GM12878 (cell line): ENCODE data around the gene LCLAT1. TPM values are rescaled to one million over a fixed set of nuclear protein-coding genes. Genes with fewer than 3 reads are reported as not detected.
A peak's percentile ranks its signal among the peaks of the same experiment; 100 is the strongest.

Experiments
- ATAC-seq: fragments of 200-7000 bp; cut with Tn5 transposase; 3 replicates; pipeline ENCODE4 v1.9.1; 2020; ENCODE audit warnings: mild to moderate bottlenecking, moderate library complexity
- BruUV-seq: library from RNA; stranded (reverse); fragments of 400-500 nt; replicated peaks from 2 replicates; lab custom pipeline; 2021; lab: Mats Ljungman, UMichigan
- CTCF ChIA-PET: fragments of 300-600 bp; sonication (Branson Sonifier 250); formaldehyde crosslinking; extraction: SDS; loops from one replicate; lab custom pipeline; 2021; ENCODE audit warnings: inconsistent platforms; lab: Yijun Ruan, JAX
- POLR2A ChIA-PET: fragments of 350-600 bp; formaldehyde crosslinking; extraction: SDS; loops from one replicate; lab custom pipeline; 2021; ENCODE audit warnings: inconsistent platforms; lab: Charles Lee
- RAD21 ChIA-PET: fragments of 300-600 bp; sonication (Branson Sonifier 250); formaldehyde crosslinking; loops from one replicate; lab custom pipeline; 2023; ENCODE audit warnings: antibody characterized with exemption; ENCODE audit not compliant: unreplicated experiment; lab: Charles Lee
- SMC1A ChIA-PET: fragments of 300-600 bp; sonication (Branson Sonifier 250); formaldehyde crosslinking; loops from one replicate; lab custom pipeline; 2023; ENCODE audit not compliant: unreplicated experiment, uncharacterized antibody; lab: Charles Lee
- DNase-seq: peaks from one replicate; pipeline ENCODE4 v3.0.0-alpha.2; 2011; ENCODE audit warnings: low read depth, low spot score
- FAIRE-seq: peaks from 3 replicates; lab custom pipeline; 2011; peaks lifted over from hg19 to GRCh38; lab: Jason Lieb, UNC
- H2AFZ ChIP-seq: 2 replicates; pipeline ENCODE4 v1.6.0; 2011; ENCODE audit warnings: low read depth, low read length, control low read depth; ENCODE audit not compliant: control insufficient read depth
- H3K27ac ChIP-seq: 2 replicates; pipeline ENCODE4 v1.5.1; 2011; ENCODE audit warnings: control low read depth; ENCODE audit not compliant: control insufficient read depth, insufficient read depth
- H3K27me3 ChIP-seq, 2 experiments: replicated peaks in 1 of 2; 2 replicates each; pipeline versions ENCODE4 v1.6.0 to v1.6.1; 2011; ENCODE audit warnings: low read length in 1 of 2; ENCODE audit not compliant: control insufficient read depth in 2 of 2, insufficient read depth in 2 of 2
- H3K36me3 ChIP-seq, 2 experiments: 2 replicates each; pipeline ENCODE4 v1.5.1; 2011; ENCODE audit warnings: low read length in 1 of 2; ENCODE audit not compliant: control insufficient read depth in 2 of 2, insufficient read depth in 2 of 2
- H3K4me1 ChIP-seq: 2 replicates; pipeline ENCODE4 v1.6.1; 2011; ENCODE audit warnings: mild to moderate bottlenecking, low read length, moderate library complexity, mixed read lengths; ENCODE audit not compliant: control insufficient read depth, insufficient read depth
- H3K4me2 ChIP-seq: 2 replicates; pipeline ENCODE4 v1.6.0; 2011; ENCODE audit warnings: control low read depth; ENCODE audit not compliant: control insufficient read depth, insufficient read depth
- H3K4me3 ChIP-seq: fragments of 200-600 bp; sonication (generic); 2 replicates; pipeline ENCODE4 v1.5.1; 2016
- H3K79me2 ChIP-seq: 2 replicates; pipeline ENCODE4 v1.6.0; 2011; ENCODE audit warnings: low read length; ENCODE audit not compliant: control insufficient read depth, insufficient read depth
- H3K9ac ChIP-seq: 2 replicates; pipeline ENCODE4 v1.8.0; 2011; ENCODE audit warnings: low read length, control low read depth, mixed read lengths; ENCODE audit not compliant: control insufficient read depth, insufficient read depth
- H3K9me3 ChIP-seq: replicated peaks from 3 replicates; pipeline ENCODE4 v1.5.1; 2011; ENCODE audit warnings: mild to moderate bottlenecking, low read length; ENCODE audit not compliant: control insufficient read depth, insufficient read depth
- H4K20me1 ChIP-seq: 2 replicates; pipeline ENCODE4 v1.6.0; 2011; ENCODE audit not compliant: control insufficient read depth, insufficient read depth
- BMI1 ChIP-seq: fragments of 450-650 bp; IDR thresholded peaks from 2 replicates; pipeline ENCODE4 v1.6.1; 2016; ENCODE audit warnings: mild to moderate bottlenecking, moderate library complexity, borderline replicate concordance
- EZH2 ChIP-seq: IDR thresholded peaks from 2 replicates; pipeline ENCODE4 v1.6.1; 2012; ENCODE audit warnings: low read depth, mild to moderate bottlenecking, control low read depth, inconsistent platforms, low read length, borderline replicate concordance; ENCODE audit not compliant: control insufficient read depth
- JUNB ChIP-seq: IDR thresholded peaks from 2 replicates; pipeline ENCODE4 v1.6.1; 2016; ENCODE audit warnings: antibody characterized with exemption, mild to moderate bottlenecking
- MTA2 ChIP-seq: fragments of 450-650 bp; IDR thresholded peaks from 2 replicates; pipeline ENCODE4 v1.6.1; 2016; ENCODE audit warnings: low read depth, mild to moderate bottlenecking, moderate library complexity
- NFIC ChIP-seq: IDR thresholded peaks from 2 replicates; pipeline ENCODE4 v1.6.1; 2012; ENCODE audit warnings: low read depth, mild to moderate bottlenecking, inconsistent platforms, low read length, moderate library complexity
- NR2C1 ChIP-seq: fragments of 450-650 bp; IDR thresholded peaks from 2 replicates; pipeline ENCODE4 v1.6.1; 2017; ENCODE audit warnings: antibody characterized with exemption, mild to moderate bottlenecking, moderate library complexity
- PML ChIP-seq: IDR thresholded peaks from 2 replicates; pipeline ENCODE4 v1.6.1; 2012; ENCODE audit warnings: low read length, inconsistent platforms
- POLR2A ChIP-seq: IDR thresholded peaks from 2 replicates; pipeline ENCODE4 v1.6.1; 2011; ENCODE audit warnings: low read depth, mild to moderate bottlenecking, low read length
- POU2F2 ChIP-seq: IDR thresholded peaks from 3 replicates; pipeline ENCODE4 v1.6.1; 2011; ENCODE audit warnings: low read depth, mild to moderate bottlenecking, low read length, borderline replicate concordance
- RAD21 ChIP-seq: IDR thresholded peaks from 2 replicates; pipeline ENCODE4 v1.6.1; 2011; ENCODE audit warnings: mild to moderate bottlenecking, low read depth, low read length, moderate library complexity; ENCODE audit not compliant: insufficient read depth
- RAD51 ChIP-seq: fragments of 450-650 bp; IDR thresholded peaks from 2 replicates; pipeline ENCODE4 v1.6.1; 2016; ENCODE audit warnings: moderate library complexity, mild to moderate bottlenecking, inconsistent platforms
- RUNX3 ChIP-seq: IDR thresholded peaks from 2 replicates; pipeline ENCODE4 v1.6.1; 2012; ENCODE audit warnings: low read length, inconsistent platforms
- STAT1 ChIP-seq: fragments of 450-650 bp; conservative IDR thresholded peaks from 2 replicates; pipeline ENCODE4 v1.6.1; 2014; ENCODE audit warnings: antibody characterized with exemption, mild to moderate bottlenecking
- TBL1XR1 ChIP-seq: IDR thresholded peaks from 2 replicates; pipeline ENCODE4 v1.6.1; 2012; ENCODE audit warnings: low read depth, low read length, improper control_type of control experiment
- YY1 ChIP-seq: IDR thresholded peaks from 2 replicates; pipeline ENCODE4 v1.6.1; 2011; ENCODE audit warnings: low read depth, mild to moderate bottlenecking, low read length
- WGBS: methylation state at CpG from one replicate; pipeline ENCODE4 v1.1.6; 2016; ENCODE audit warnings: low lambda C conversion rate; ENCODE audit not compliant: insufficient replicate concordance, insufficient coverage; ENCODE audit errors: missing lambda C conversion rate; 5-methylcytosine and 5-hydroxymethylcytosine counted together
- in situ Hi-C: fragments of 300-500 bp; cut with MboI; formaldehyde crosslinking; loops from 9 replicates; pipeline ENCODE4 v1.14.3; 2018; ENCODE audit warnings: mixed read lengths
- intact Hi-C: fragments of 100-400 bp; cut with micrococcal nuclease; formaldehyde crosslinking; loops from one replicate; pipeline ENCODE4 v1.14.2; 2022; ENCODE audit not compliant: unreplicated experiment
- polyA plus RNA-seq, 11 experiments: library from polyadenylated mRNA; depleted of rRNA in 4 of 11; unstranded in 6 of 11; stranded (reverse) in 5 of 11; fragments of >200 nt; fragmentation: Nextera tagmentation in 4 of 11; fragmentation: Illumina TruSeq in 1 of 11; extraction: Ambion mirVana in 4 of 11; extraction: Trizol in 1 of 11; gene quantifications; 1 replicate in 1 of 11; 2 replicates in 10 of 11; pipeline versions ENCODE4 v1.2.1 to v1.2.3, GENCODE V29; 2011 to 2016; ENCODE audit warnings: inconsistent platforms in 2 of 11, missing spikeins in 2 of 11, low read depth in 1 of 11
- total RNA-seq, 4 experiments: library from RNA; depleted of rRNA in 3 of 4; stranded (reverse); fragments of >200 nt in 3 of 4; fragmentation: Illumina TruSeq in 1 of 4; extraction: Trizol in 1 of 4; gene quantifications; 2 replicates each; pipeline versions ENCODE4 v1.2.1 to v1.2.3, GENCODE V29; 2013 to 2021
- TF ChIP-seq, protein P1 (sequence below): fragments of 450-650 bp; formaldehyde crosslinking; IDR thresholded peaks from 2 replicates; pipeline ENCODE4 v1.5.0; 2022; ENCODE audit warnings: mild to moderate bottlenecking, missing genetic modification characterization

LCLAT1 gene
- total and polyA plus RNA-seq, 10 of the 15 experiments (the other 5 are each of a cell fraction or from before 2014, with no cell fraction given) = 8.1 to 33.0 (median 15.9) TPM

DNA sequence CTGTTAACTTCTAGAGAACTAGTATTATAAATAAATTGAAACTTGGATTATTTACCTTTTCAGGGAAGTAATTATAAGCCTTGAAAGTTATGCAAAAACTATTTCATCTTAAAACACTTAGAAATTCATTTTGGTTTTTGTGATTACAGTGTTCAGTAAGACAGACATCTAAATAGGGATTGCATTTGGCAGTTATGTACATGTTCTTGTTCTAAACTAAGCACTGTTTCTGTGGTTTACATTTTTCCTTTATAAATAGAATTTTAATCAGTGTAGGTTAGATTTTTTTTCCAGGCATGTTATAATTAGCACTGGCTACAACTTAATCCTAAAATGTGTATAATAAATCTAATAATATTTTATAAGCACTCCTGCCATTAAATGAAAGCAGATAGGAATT is 35.0 kb downstream of the LCLAT1 start:
- in situ Hi-C loops = no loop called here
- no peaks in the 10 kb centered on the region for H3K27me3 ChIP-seq
- H3K9ac ChIP-seq = no peak overlapping the region
- no TSS peak for BruUV-seq
- RAD21 ChIA-PET = interaction anchor here (0.9 kb wide), 1 partner anchor 147 kb away, joined by 4 read pairs; no protein-coding TSS in a partner anchor
- peaks cover 8% of the 10 kb centered on the region; the same call in 1 of the 2 replicates for H3K4me1 ChIP-seq
- H3K4me2 ChIP-seq = no peak overlapping the region
- ATAC-seq = no peak
- TF ChIP-seq POLR2A = no peak
- TF ChIP-seq YY1 = no peak
- no peak for TF ChIP-seq STAT1
- TF ChIP-seq POU2F2 = no peak
- TF ChIP-seq, all 136 proteins: peak for 0
- no peaks in the 10 kb centered on the region for H4K20me1 ChIP-seq
- ChIA-PET SMC1A (interaction anchor here (0.9 to 2.0 kb wide), 7 partner anchors 16 to 260 kb away, joined by 3 to 8 read pairs (median 3); no protein-coding TSS in a partner anchor), CTCF (no interaction called here), POLR2A (interaction anchor here (1.2 to 1.3 kb wide), 2 partner anchors 12 to 23 kb away, joined by 3 read pairs; no protein-coding TSS in a partner anchor)
- no peaks in the 10 kb centered on the region for H3K9me3 ChIP-seq
- peaks cover 2% of the 10 kb centered on the region for H3K79me2 ChIP-seq
- no peaks in the 10 kb centered on the region; a peak in 1 of 4 replicates for H3K36me3 ChIP-seq
- H3K27ac ChIP-seq = no peak overlapping the region
- intact Hi-C loops = loop anchor here (10.0 kb wide), 1 partner anchor 247 kb away; the partner anchor contains the start of gene LBH
- H3K4me3 ChIP-seq = no peak overlapping the region
- H2AFZ ChIP-seq = no peak overlapping the region
- FAIRE-seq (no peak), DNase-seq (no peak)

DNA sequence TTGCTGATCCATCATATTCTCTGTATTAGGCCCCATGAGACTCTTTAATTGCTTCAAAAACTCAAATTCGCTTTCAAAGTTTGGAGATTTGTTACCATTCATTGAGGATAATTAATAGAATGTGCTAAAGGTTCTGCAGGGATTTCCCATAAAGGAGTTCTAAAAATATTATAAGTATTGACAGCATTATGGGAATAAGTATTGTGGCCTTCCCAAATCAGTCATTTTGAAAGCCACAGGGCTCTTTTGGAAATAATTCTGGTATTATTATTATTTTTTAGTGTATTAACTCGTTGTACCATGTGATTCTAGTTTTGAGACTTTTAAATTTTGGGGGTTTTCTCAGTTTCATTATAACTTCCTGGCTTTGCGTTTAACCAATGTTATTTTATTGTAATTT is 37.1 kb downstream of the LCLAT1 start:
- 0 out of 2 replicates have a peak overlapping the region, but pooled peaks have one; percentile 52 for H3K27ac ChIP-seq
- BruUV-seq = no TSS peak
- no peak overlapping the region for H2AFZ ChIP-seq
- peaks cover 2% of the 10 kb centered on the region for H3K79me2 ChIP-seq
- ChIA-PET SMC1A (interaction anchor here (0.6 to 1.5 kb wide), 9 partner anchors 10 to 276 kb away, joined by 3 to 5 read pairs (median 3); no protein-coding TSS in a partner anchor), RAD21 (interaction anchor here (0.8 kb wide), 1 partner anchor 9 kb away, joined by 3 read pairs; no protein-coding TSS in a partner anchor), CTCF (no interaction called here), POLR2A (interaction anchor here (1.0 to 1.1 kb wide), 2 partner anchors 10 to 58 kb away, joined by 3 to 6 read pairs; no protein-coding TSS in a partner anchor)
- no peaks in the 10 kb centered on the region for H4K20me1 ChIP-seq
- H3K4me3 ChIP-seq = no peak overlapping the region
- DNase-seq = no peak
- no peaks in the 10 kb centered on the region; a peak in 1 of 4 replicates for H3K36me3 ChIP-seq
- peaks cover 8% of the 10 kb centered on the region for H3K4me1 ChIP-seq
- H3K4me2 ChIP-seq = no peak overlapping the region
- no peak for FAIRE-seq
- ATAC-seq = peak; percentile 9; the same call in 1 of the 3 replicates
- no peaks in the 10 kb centered on the region for H3K27me3 ChIP-seq
- no peaks in the 10 kb centered on the region; the same call in 2 of the 3 replicates for H3K9me3 ChIP-seq
- intact Hi-C loops (loop anchor here (10.0 kb wide), 1 partner anchor 249 kb away; the partner anchor contains the start of gene LBH), in situ Hi-C loops (no loop called here)
- WGBS = 11% methylated on average over 3 of the region's 3 CpGs
- no peak overlapping the region for H3K9ac ChIP-seq
- TF ChIP-seq NFIC (peak; percentile 71), BMI1 (no peak), PML (no peak), RUNX3 (peak; percentile 51; the same call in 1 of the 2 replicates), TBL1XR1 (no peak), RAD21 (no peak), EZH2 (no peak), RAD51 (peak; percentile 45; the same call in 1 of the 2 replicates), MTA2 (peak; percentile 59), JUNB (peak; percentile 62), NR2C1 (no peak)
- TF ChIP-seq, protein P1, sequence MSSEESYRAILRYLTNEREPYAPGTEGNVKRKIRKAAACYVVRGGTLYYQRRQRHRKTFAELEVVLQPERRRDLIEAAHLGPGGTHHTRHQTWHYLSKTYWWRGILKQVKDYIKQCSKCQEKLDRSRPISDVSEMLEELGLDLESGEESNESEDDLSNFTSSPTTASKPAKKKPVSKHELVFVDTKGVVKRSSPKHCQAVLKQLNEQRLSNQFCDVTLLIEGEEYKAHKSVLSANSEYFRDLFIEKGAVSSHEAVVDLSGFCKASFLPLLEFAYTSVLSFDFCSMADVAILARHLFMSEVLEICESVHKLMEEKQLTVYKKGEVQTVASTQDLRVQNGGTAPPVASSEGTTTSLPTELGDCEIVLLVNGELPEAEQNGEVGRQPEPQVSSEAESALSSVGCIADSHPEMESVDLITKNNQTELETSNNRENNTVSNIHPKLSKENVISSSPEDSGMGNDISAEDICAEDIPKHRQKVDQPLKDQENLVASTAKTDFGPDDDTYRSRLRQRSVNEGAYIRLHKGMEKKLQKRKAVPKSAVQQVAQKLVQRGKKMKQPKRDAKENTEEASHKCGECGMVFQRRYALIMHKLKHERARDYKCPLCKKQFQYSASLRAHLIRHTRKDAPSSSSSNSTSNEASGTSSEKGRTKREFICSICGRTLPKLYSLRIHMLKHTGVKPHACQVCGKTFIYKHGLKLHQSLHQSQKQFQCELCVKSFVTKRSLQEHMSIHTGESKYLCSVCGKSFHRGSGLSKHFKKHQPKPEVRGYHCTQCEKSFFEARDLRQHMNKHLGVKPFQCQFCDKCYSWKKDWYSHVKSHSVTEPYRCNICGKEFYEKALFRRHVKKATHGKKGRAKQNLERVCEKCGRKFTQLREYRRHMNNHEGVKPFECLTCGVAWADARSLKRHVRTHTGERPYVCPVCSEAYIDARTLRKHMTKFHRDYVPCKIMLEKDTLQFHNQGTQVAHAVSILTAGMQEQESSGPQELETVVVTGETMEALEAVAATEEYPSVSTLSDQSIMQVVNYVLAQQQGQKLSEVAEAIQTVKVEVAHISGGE = no peak
